Esophagus squamous epithelium (tissue), 4 donors: ENCODE measurements around the gene DHRS1.
"Not testable (repeated sequence)": the region's sequence is repeated elsewhere in the genome, so short reads cannot be mapped to it uniquely, and the experiment has no call there.

Experiments
- CTCF ChIP-seq, 6 experiments: fragments of 450-650 bp in 4 of 6; fragments of 200-600 bp in 2 of 6; sonication (generic) in 2 of 6; IDR thresholded peaks; one replicate each; pipeline ENCODE4 v1.5.1; 2016 to 2019; ENCODE audit warnings: antibody characterized with exemption in 6 of 6, mild to moderate bottlenecking in 4 of 6, moderate library complexity in 4 of 6
- POLR2A ChIP-seq, 4 donors: fragments of 450-650 bp; IDR thresholded peaks; one replicate each; pipeline ENCODE4 v1.6.1; 2017; ENCODE audit warnings: antibody characterized with exemption in 4 of 4, mild to moderate bottlenecking in 4 of 4, moderate library complexity in 3 of 4

- peak; percentile 35 to 78 (median 60) for TF ChIP-seq CTCF (IDR thresholded peaks at IDR 0.05)
- not testable (repeated sequence) for TF ChIP-seq POLR2A (IDR thresholded peaks at IDR 0.05)
Observed at GRCh38 chr14:24327914-24328313, 28.3 kb upstream of the DHRS1 start.
